Hematopoietic multipotent progenitor cell treated with erythropoietin and hydrocortisone succinate and interleukin-3 and kit ligand, for 6 days (in vitro differentiated cells): ENCODE data around the gene CYSLTR1.
A peak's percentile ranks its signal among the peaks of the same experiment; 100 is the strongest.
"Not testable (repeated sequence)": the region's sequence is repeated elsewhere in the genome, so short reads cannot be mapped to it uniquely, and the experiment has no call there.

Experiments used
- DNase-seq: peaks from one replicate; pipeline ENCODE4 v3.0.0-alpha.2; 2015

The CYSLTR1 gene, protein sequence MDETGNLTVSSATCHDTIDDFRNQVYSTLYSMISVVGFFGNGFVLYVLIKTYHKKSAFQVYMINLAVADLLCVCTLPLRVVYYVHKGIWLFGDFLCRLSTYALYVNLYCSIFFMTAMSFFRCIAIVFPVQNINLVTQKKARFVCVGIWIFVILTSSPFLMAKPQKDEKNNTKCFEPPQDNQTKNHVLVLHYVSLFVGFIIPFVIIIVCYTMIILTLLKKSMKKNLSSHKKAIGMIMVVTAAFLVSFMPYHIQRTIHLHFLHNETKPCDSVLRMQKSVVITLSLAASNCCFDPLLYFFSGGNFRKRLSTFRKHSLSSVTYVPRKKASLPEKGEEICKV

DNA sequence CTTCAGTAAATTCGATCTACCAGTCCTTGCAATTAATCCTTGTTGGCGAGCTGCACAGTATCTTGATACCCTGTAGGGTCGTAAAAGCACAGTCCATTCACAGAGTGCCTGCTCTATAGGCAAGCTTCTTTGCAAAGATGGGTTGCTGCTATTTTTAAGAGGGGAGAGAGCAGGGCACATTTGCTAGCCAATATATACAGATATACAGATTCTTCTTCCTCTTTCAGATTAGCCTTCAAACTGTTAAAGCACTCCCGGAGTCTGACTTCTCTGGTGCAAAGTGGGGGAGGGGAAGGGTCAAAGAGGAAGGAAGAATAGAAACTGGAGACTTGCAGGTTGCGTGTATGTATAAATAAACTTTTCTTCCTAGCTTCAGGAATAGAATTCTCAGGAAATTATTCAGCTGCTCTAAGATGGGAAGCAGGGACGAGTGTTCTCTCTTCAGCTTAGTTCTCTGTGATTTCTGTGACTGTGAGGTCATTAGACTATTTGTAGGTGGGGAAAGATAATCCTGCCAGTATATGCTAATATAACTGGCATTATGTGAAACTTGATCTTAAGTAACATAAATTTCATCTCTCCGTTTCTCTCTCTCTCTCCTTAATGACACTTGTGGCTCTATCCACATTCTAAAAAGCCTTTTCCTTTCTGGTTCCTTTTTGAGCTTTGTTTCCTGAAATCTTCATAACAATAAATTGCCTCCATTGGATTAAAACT, at the start of gene CYSLTR1:
CYSLTR1 (minus strand) TSS at position 242 of the 717 bp plus-strand sequence. CDS start 53,865 bp downstream, outside the sequence.
- peak; percentile 58 for DNase-seq

DNA sequence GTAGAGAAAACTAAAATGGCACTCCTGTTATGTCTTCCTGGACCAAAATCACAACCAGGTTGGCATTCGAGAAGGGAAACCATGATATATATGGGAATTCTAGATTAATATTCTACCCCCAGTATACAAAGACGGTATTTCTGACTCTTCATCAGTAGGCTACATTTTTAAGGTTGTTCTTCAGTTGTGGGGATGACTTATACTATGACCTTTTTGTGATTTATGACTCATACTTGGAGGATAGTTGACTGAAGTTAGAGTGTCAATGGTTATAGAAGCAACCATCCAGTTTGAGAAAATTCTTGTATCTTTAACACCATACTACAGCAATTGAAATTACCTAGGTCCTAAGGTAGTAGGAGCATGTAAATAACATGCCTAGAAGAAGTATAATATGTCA, 49.8 kb upstream of the CYSLTR1 start:
- no peak for DNase-seq

DNA sequence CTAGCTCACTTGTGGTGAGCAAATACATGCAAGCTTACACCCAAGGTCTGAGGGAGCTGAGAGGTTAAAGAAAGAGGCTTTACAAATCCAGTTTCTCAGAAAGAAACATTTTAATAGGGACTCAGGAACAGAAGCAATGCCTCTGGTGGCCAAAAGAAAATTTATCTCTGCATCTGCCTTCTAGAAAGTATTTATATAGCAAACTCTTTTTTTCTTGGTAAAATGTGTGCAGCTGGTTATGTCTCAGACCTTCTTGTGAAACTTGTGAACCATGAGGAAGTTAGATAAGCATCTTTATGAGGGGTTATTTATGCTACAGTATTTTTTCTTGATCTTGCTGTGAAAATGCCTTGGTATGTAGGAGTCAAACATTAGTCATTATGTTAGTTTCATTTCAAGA, 48.5 kb upstream of the CYSLTR1 start:
- peak; percentile 57 for DNase-seq

DNA sequence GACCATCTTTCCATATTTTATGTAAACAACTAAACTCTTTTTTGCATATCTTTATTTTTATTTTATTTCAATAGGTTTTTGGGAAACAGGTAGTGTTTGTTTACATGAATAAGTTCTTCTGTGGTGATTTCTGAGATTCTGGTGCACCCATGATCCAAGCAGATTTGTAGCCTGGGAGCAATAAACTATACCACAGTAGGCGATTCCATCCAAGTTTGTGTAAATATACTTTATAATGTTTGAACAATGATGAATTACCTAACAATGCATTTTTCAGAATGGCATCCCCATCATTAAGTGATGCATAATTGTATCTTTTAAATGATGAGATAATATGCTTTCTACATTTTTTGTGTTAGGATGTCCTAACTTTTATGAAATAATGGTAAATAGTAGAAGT, 39.2 kb upstream of the CYSLTR1 start:
- DNase-seq, result no peak

DNA sequence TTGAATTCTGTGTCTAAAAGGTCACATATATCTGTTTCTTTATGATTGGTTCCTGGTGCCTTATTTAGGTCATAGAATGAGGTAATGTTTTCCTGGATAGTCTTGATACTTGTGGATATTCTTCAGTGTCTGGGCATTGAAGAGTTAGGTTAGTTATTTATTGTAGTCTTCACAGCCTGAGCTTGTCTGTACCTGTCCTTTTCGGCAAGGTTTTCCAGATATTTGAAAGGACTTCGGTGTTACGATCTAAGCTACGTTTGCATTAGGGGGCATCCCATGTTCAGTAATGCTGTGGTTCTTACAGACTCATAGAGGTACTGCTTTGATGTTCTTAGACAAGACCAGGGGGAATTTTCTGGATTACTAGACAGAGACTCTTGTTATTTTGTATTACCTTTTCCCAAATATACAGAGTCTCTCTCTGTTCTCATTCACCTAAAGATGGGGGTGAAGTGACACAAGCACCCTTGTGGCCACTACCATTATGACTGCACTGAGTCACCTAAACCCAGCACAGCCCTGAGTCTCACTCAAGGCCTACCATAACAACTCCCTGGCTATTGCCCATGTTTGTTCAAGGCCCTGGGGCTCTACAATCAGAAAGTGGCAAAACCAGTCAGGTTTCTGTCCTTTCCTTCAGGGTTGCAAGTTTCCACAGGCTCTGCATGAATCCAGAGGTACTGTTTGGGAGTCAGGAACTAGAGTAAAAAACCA, 30.1 kb upstream of the CYSLTR1 start:
- no peak for DNase-seq

DNA sequence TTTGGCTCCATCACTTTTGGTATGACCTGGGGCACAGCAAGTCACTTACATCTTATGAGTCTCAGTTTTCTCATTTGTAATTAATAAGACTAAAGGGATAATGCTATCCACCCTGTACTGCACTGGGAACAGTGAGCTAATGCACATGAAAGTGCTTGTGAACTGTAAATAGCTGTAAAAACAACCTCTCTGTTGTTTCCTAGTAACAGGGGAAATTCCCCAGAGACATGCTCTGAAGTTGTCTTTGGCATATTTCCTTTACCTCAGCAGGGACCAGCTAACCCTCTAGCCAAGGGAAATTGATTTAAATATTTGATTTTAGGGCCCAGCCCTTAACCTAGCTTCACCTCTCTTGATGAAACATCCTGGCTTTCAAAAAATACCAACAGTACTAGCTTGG, 6.1 kb upstream of the CYSLTR1 start:
- no peak for DNase-seq

DNA sequence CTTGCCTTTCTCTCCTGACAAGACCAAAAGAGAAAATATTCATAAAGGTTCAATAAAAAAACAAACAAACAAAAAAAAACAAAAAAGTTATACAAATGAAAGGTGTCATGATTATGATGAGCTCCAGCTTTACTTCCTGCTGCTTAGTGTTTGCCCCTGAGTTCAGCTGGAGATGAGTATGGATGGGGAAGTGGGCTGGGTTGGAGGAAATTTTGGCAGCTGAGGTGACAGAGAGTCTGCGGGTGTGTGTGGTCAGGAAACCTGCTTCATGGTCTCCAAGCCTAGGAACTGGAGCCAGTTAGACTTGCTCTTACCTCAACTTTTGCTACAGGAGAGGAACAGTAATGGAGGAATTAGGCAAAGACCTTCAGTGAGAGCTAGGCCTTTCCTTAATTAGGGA, 4.3 kb upstream of the CYSLTR1 start:
- no peak for DNase-seq

DNA sequence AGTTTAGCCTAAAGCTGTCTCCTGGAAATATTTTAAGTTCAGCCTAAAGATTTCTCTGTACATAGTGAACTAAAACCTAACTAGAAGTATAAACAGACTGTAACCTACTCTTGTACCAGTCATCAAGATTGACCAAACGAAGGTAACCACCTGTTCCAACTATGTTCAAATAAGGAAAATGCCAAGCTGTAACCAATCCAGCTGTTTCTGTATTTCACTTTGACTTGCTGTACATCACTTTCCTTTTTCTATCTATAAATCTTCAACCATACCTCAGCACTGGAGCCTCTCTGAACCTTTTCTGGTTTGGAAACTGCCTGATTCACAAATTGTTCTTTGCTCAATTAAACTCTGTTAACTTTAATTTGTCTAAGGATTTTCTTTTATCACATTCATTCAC, 3.1 kb upstream of the CYSLTR1 start:
- no peak for DNase-seq

DNA sequence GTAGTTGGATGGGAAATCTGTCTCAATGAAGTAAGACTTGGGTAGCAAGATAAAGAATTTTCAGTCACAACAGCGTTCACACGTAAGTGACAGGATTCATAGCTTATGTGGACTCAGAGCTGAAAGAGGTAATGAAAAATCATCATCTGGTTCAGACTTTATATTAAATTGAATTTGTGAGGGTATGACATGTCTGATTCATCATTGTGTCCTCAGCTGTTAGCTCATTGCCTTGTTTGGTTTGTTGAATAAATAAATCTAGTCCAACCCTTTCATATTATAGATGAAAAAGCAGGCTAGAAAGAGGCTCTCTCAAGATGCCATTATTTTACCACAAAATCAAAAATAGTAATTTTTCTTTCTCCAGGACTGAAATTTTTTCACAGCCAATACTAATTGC, 2.7 kb upstream of the CYSLTR1 start:
- no peak for DNase-seq

DNA sequence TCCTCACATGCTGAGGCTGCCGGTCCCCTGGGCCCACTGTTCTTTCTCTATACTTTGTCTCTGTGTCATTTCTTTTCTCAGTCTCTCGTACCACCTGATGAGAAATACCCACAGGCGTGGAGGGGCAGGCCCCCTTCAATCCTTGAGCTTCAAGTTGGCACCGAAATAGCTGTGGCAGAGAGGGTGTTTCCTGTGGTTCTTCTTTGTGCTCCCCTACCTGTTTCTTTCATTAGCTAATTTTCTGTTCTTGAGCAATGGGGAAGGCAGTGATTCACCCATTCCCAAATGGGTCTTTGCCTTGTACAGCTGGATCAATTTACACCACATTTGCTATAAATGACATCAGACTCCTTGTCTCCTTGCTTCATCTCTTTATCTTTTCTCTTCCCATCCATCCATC, 2.1 kb upstream of the CYSLTR1 start:
- no peak for DNase-seq

DNA sequence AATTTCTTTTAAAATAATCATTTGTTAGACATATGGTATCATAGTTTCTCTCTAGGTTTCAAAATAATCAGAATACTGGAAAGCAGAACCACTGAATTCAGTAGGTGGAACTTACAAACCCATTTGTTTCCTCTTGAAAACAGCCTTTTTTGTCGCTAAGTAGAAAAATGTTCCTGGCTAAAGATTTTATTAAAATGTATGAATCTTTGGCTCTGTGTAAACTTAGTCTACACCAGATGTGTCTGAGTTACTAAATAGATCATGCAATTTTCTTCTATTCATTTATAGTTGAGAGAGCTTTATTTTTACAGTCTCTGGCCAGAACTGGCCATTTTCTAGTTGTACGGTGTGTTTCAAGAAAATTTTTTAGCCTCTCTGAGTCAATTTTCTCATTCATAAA, 1.0 kb downstream of the CYSLTR1 start:
- no peak for DNase-seq

DNA sequence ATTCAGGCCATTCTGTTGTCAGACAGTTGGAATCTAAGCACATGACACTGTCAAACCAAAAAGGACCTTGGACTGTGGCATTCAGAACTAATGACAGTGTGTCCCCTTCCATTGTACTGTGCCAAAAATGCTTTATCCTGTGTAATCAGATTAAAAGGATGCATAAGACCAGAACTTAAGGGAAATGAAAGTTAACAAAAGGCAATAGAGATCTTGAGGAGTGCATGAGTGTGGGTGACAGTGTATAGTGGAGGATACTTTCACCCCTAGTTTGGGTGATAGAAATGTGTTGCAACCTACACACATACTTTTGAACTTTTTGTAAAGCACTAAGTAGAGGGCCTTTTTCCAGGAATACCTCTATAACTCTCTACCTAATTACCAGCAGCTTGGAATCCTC, 4.5 kb downstream of the CYSLTR1 start:
- no peak for DNase-seq

DNA sequence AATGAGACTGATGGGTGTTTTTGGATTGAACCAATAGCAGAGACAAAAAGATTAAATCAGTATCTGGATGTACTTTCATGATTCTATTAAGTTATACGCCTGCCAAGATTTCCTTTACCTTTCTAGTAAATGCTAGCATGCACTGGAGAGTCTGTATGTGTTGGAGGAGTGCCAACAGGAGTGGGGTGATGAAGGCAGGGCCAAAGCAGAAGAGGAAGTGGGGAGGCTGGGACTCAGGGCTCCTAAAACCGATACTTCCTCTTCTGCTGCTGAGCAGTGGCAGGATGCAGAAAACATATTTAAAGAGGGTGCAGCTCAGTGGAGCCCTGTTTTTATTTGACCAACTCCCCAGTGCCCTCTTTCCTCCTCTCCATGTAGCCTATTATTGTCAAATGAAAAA, 5.6 kb downstream of the CYSLTR1 start:
- peak; percentile 79 for DNase-seq

DNA sequence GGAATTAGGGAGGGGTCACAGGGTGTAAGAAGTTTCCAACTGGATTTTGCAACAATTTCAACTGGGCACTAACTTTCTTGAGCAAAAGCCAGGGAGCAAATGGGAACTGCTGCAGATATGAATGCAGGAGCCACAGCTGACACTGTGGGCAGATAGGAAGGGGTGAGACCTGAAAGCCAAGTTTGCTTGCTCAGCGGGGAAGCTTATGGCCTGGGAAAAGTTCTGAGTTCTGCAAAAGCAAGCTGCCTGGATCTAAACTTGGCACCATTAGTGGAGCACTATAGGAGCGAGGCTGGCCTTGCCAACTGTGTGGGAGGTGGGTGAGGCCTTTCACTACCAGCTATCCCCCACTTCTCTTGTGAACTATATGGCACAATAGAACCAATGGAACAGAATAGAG, 11.1 kb downstream of the CYSLTR1 start:
- DNase-seq, result no peak

DNA sequence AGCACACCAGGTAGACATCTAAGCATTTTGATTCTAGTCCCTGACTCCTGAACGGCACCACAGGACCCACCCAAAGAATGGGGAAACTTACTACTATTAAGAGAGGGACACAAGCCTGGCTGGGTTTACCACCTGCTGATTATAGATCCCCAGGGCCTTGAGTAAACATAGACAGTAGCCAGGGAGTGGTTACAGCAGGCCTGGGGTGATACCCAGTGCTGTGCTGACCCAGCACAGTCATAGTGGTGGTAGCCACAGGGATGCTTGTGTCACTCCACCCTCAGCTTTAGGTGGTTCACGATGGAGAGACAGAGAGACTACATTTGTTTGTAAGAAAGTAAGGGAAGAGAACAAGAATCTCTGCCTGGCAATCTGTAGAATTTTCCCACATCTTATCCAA, 11.7 kb downstream of the CYSLTR1 start:
- no peak for DNase-seq

DNA sequence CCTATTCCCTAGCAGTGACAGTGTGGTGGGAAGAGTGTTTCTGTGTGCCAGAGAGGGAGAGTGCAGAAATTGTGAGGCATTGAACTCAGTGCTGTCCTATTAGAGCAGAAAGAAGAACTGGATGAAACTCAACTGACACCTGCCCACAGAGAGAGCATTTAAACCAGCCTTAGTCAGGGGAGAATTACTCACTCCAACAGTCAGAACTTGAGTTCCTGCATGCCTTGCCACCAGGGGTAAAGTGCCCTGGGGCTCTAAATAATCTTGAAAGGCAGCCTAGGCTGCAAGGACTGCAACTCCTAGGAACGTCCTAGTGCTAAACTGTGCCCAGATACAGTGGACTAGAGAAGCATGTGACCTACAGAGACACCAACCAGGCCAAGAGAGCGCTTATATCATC, 12.8 kb downstream of the CYSLTR1 start:
- no peak for DNase-seq

DNA sequence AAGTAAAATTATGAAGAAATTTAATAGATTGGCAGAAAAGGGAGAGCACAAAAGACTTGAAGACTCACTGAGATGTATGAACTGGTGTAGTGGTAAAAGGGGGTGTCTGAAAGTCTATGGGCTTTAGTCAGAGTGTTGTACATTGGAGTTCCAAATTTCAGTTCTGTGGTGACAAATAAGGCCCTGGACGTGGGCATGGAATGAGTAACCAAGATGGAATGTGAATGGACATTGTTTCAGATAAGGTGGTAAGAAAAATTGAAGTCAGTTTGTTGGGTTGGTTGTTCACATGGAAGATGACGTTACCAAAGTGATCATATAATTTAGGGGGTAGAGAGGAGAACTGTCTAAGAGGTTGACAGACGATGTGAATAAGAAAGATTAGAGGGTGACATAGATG, 13.9 kb downstream of the CYSLTR1 start:
- DNase-seq, result no peak

DNA sequence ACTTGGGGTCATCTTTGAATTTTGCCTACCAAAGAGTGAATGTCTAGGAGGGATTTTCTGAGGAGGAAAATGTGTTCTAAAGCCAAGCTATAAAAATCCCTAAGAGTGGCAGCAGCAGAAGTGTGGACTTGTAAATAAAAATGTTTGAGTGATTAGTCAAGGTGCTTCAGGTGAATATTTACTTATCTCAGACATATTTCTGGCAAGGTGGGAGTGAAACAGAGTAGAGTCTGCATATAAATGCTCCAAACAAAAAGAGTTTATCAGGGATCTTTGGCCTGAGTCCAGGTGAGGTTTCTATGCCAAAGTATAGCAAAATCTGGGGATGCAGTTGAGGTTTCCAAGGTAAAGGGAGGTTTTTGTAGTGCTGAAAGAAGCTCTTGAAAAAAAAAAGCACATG, 19.7 kb downstream of the CYSLTR1 start:
- DNase-seq, result no peak

DNA sequence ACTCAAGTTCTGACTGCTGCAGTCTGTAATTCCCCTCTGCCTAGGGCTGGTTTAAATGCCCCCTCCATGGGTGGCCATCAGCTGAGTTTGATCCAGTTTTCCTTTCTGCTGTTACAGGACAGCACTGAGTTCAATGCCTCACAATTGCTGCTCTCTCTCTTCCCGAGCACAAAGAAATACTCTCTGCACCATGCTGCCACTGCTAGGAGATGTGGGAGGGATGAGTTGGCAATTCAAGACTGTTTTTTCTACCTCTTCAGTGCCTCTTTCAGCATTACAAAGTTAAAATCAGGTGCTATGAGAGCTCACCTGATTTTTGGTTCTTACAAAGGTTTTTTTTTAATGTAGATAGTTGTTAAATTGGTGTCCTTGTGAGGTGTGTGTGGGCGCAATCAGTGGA, 24.3 kb downstream of the CYSLTR1 start:
- no peak for DNase-seq

DNA sequence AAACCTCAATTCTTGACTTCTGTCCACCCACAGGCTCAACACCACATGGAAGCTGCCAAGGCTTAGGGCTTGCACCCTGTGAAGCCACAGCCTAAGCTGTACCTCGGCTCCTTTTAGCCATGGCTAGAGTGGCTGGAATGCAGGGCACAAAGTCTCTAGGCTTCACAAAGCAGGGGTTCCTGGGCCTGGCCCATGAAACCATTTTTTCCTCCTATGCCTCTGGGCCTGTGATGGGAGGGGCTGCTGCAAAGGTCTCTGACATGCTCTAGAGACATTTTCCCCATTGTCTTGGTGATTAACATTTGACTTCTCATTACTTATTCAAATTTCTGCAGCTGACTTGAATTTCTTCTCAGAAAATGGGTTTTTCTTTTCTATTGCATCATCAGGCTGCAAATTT, 26.5 kb downstream of the CYSLTR1 start:
- DNase-seq, result not testable (repeated sequence)

DNA sequence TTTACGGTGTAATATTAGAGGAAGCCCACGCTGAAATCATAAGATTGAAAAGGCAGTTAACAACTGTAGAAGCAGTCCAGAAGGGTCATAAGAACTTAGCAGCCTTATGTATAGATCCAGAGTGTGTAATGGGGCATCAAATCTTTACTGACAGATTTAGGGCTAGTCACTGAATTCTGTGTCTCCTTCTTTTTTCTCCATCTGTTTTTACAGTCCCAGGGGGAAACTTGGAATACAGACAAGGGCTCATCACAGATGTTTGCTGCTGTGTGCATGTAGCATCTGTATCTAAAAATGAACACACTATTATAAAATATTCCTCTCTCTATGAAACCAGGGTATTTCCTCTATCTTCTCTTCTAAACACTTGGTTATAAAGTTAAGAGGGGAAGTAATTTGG, 43.9 kb downstream of the CYSLTR1 start:
- no peak for DNase-seq

DNA sequence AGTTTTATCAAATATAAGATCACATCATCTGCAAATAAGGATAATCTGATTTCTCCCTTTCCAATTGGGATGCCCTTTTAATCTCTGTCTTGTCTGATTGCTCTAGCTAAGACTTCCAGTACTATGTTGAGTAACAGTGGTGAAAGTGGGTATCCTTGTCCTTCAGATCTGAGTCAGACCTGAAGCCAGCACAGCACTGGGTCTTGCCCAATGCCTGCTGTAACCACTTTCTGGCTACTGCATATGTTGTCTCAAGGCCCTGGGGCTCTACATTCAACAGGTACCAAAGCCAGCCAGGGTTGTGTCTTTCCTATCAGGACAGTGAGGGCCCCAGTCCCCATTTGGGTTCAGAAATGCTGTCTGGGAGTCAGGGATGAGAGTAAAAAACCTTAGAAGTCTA, 90.3 kb downstream of the CYSLTR1 start:
- DNase-seq, result no peak

DNA sequence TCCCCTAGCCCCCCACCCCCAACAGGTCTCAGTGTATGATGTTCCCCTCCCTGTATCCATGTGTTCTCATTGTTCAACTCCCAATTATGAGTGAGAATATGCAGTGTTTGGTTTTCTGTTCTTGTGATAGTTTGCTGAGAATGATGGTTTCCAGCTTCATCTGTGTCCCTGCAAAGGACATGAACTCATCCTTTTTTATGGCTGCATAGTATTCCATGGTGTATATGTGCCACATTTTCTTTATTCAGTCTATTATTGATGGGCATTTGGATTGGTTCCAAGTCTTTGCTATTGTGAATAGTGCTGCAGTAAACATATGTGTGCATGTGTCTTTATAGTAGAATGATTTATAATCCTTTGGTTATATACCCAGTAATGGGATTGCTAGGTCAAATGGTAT, 101.4 kb downstream of the CYSLTR1 start:
- DNase-seq, result not testable (repeated sequence)
